ENCODE results near the gene JMJD8. TPM values are rescaled to one million over a fixed set of nuclear protein-coding genes. Genes with fewer than 3 reads are reported as not detected.

JMJD8 gene
- total RNA-seq, 4 donors from 2014 or later: 40.0 to 261 (median 58.6) TPM

GRCh38 chr16:660459-661183 lies 23.5 kb downstream of the JMJD8 start:
- peaks cover 10 to 16% (median 14%) of the 10 kb centered on the region in 4 donors for H3K4me1 ChIP-seq
- H3K4me3 ChIP-seq: peak overlapping the region in 2 of 4 donors; percentile 6 to 22
- intact Hi-C loops (cut with DNase I; ENCODE audit: low total_unique reads) (loop anchor here (5.0 kb wide), 1 partner anchor 83 kb away; no protein-coding TSS in a partner anchor), in situ Hi-C loops (cut with MboI; ENCODE audit: low pct_ligation_motif_present in 1 of 4, low pct_unique_long_range_greater_than_20kb in 1 of 4, low sequenced_read_pairs in 3 of 4) (no loop called here)
- no peaks in the 10 kb centered on the region for H3K36me3 ChIP-seq
- peak; percentile 91 for DNase-seq
- TF ChIP-seq EP300 (IDR thresholded peaks at IDR 0.05; ENCODE audit: low read depth): no peak
- TF ChIP-seq POLR2AphosphoS5 (IDR thresholded peaks at IDR 0.05): peak; percentile 32 to 63 (median 48)
- TF ChIP-seq POLR2A (IDR thresholded peaks at IDR 0.05): peak; percentile 14
- peak; percentile 52 to 69 (median 65) for TF ChIP-seq CTCF (IDR thresholded peaks at IDR 0.05)
- peak overlapping the region; percentile 56 to 85 (median 76) for H3K27ac ChIP-seq
- 38% methylated on average over 10 of the region's 43 CpGs; no CpG with 5 or more reads in 1 of the 2 donors for WGBS, 2 donors (ENCODE audit: low coverage in 1 of 2)
- H3K27me3 ChIP-seq: no peaks in the 10 kb centered on the region
- no peaks in the 10 kb centered on the region for H3K9me3 ChIP-seq

GRCh38 chr16:660132-660458 lies 24.0 kb downstream of the JMJD8 start:
- in situ Hi-C loops (cut with MboI; ENCODE audit: low pct_ligation_motif_present in 1 of 4, low pct_unique_long_range_greater_than_20kb in 1 of 4, low sequenced_read_pairs in 3 of 4): no loop called here
- H3K27ac ChIP-seq: peak overlapping the region; percentile 56 to 85 (median 70)
- no peaks in the 10 kb centered on the region for H3K9me3 ChIP-seq
- peaks cover 10 to 16% (median 14%) of the 10 kb centered on the region in 4 donors for H3K4me1 ChIP-seq
- H3K27me3 ChIP-seq: no peaks in the 10 kb centered on the region
- TF ChIP-seq CTCF (IDR thresholded peaks at IDR 0.05) (no peak), EP300 (IDR thresholded peaks at IDR 0.05; ENCODE audit: low read depth) (no peak)
- H3K36me3 ChIP-seq: no peaks in the 10 kb centered on the region
- 57% methylated on average over 6 of the region's 6 CpGs; no CpG with 5 or more reads in 1 of the 2 donors for WGBS, 2 donors (ENCODE audit: low coverage in 1 of 2)
- intact Hi-C loops (cut with DNase I; ENCODE audit: low total_unique reads): loop anchor here (5.0 kb wide), 1 partner anchor 83 kb away; no protein-coding TSS in a partner anchor
- H3K4me3 ChIP-seq: peak overlapping the region in 2 of 4 donors; percentile 6 to 22
- no peak for DNase-seq

- 84% methylated on average over 20 of the region's 20 CpGs; no CpG with 5 or more reads in 1 of the 2 donors for WGBS, 2 donors (ENCODE audit: low coverage in 1 of 2)
Measured at GRCh38 chr16:659618-660017, 24.5 kb downstream of the JMJD8 start.

More at GRCh38 chr16:659618-660017, 24.5 kb downstream of the JMJD8 start:
- peak overlapping the region in 1 of 4 donors; percentile 73 for H3K27ac ChIP-seq
- H3K4me1 ChIP-seq: peaks cover 10 to 16% (median 14%) of the 10 kb centered on the region in 4 donors
- no peaks in the 10 kb centered on the region for H3K27me3 ChIP-seq
- intact Hi-C loops (cut with DNase I; ENCODE audit: low total_unique reads): loop anchor here (5.0 kb wide), 1 partner anchor 82 kb away; no protein-coding TSS in a partner anchor
- H3K9me3 ChIP-seq: no peaks in the 10 kb centered on the region
- H3K4me3 ChIP-seq: no peak overlapping the region
- no peaks in the 10 kb centered on the region for H3K36me3 ChIP-seq
- no peak for DNase-seq
- in situ Hi-C loops (cut with MboI; ENCODE audit: low pct_ligation_motif_present in 1 of 4, low pct_unique_long_range_greater_than_20kb in 1 of 4, low sequenced_read_pairs in 3 of 4): no loop called here
- no peak for TF ChIP-seq POLR2AphosphoS5 (IDR thresholded peaks at IDR 0.05)
- TF ChIP-seq POLR2A (IDR thresholded peaks at IDR 0.05): no peak
- TF ChIP-seq EP300 (IDR thresholded peaks at IDR 0.05; ENCODE audit: low read depth): no peak
- TF ChIP-seq CTCF (IDR thresholded peaks at IDR 0.05): no peak

All from transverse colon (tissue), 4 donors.